ENCODE measurements around the gene POLR3A.

DNA sequence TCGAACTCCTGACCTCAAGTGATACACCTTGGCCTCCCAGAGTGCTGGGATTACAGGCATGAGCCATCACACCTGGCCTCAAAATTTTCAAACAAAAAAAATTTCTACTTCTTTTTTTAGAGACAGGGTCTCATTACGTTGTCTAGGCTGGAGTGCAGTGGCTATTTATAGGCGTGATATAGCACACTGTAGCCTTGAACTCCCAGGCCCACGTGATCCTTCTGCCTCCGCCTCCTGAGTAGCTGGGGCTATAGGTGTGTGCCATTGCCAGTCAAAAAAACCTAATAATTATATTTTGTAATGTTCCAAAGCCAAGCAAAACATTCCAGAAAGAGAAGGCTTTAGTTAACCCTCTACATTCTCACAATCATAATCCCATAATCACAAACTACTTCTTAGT is 13.8 kb downstream of the POLR3A start:
- TF ChIP-seq EZH2phosphoT487 (IDR thresholded peaks at IDR 0.05; ENCODE audit: low read depth, severe bottlenecking, unreplicated experiment) = no peak
- TF ChIP-seq CTCF (IDR thresholded peaks at IDR 0.05; ENCODE audit: poor library complexity) = no peak
- no peak for TF ChIP-seq EZH2 (IDR thresholded peaks at IDR 0.05; ENCODE audit: borderline replicate concordance)

All from hepatocyte (in vitro differentiated cells).